ENCODE data around the gene DHCR7.

DHCR7 gene

GRCh38 chr11:71489311-71490043 is 41.3 kb upstream of the DHCR7 start:
- Histone ChIP-seq H3K9me2 (replicated peaks; ENCODE audit: control insufficient read depth, low read length) (no peaks in the 10 kb centered on the region), H3K27me3 (ENCODE audit: control insufficient read depth, low read length) (no peaks in the 10 kb centered on the region), H3K9me3 (ENCODE audit: control insufficient read depth, insufficient read depth, low read length) (no peaks in the 10 kb centered on the region), H3K4me2 (ENCODE audit: low read length) (no peak overlapping the region), H3K4me3 (ENCODE audit: low read length) (no peak overlapping the region), H4K20me1 (ENCODE audit: control insufficient read depth, insufficient read depth, low read depth, low read length) (no peaks in the 10 kb centered on the region), H3K27ac (ENCODE audit: low read depth, low read length) (no peak overlapping the region), H3K4me1 (ENCODE audit: control insufficient read depth, low read length) (no peaks in the 10 kb centered on the region), H3K36me3 (ENCODE audit: control insufficient read depth, low read length) (peaks cover 11% of the 10 kb centered on the region), H3K79me2 (ENCODE audit: control insufficient read depth, low read length) (no peaks in the 10 kb centered on the region), H3F3A (ENCODE audit: control insufficient read depth, insufficient read depth) (no peaks in the 10 kb centered on the region)
- TF ChIP-seq EZH2phosphoT487 (IDR thresholded peaks at IDR 0.05; ENCODE audit: borderline replicate concordance, low read length): no peak
- no peak for TF ChIP-seq CTCF (IDR thresholded peaks at IDR 0.05; ENCODE audit: low read depth, low read length, poor library complexity, severe bottlenecking)

GRCh38 chr11:71488681-71489270 is 40.6 kb upstream of the DHCR7 start:
- TF ChIP-seq CTCF (IDR thresholded peaks at IDR 0.05; ENCODE audit: low read depth, low read length, poor library complexity, severe bottlenecking) (no peak), EZH2phosphoT487 (IDR thresholded peaks at IDR 0.05; ENCODE audit: borderline replicate concordance, low read length) (no peak)
- H3K27ac ChIP-seq (ENCODE audit: low read depth, low read length): no peak overlapping the region
- H3K4me3 ChIP-seq (ENCODE audit: low read length): no peak overlapping the region

GRCh38 chr11:71486320-71486719 is 38.1 kb upstream of the DHCR7 start:
- peaks cover 34% of the 10 kb centered on the region for H3K36me3 ChIP-seq (ENCODE audit: control insufficient read depth, low read length)
- no peaks in the 10 kb centered on the region for H3F3A ChIP-seq (ENCODE audit: control insufficient read depth, insufficient read depth)
- no peaks in the 10 kb centered on the region for H3K9me3 ChIP-seq (ENCODE audit: control insufficient read depth, insufficient read depth, low read length)
- no peak overlapping the region for H3K4me3 ChIP-seq (ENCODE audit: low read length)
- no peaks in the 10 kb centered on the region for H3K4me1 ChIP-seq (ENCODE audit: control insufficient read depth, low read length)
- no peaks in the 10 kb centered on the region for H3K79me2 ChIP-seq (ENCODE audit: control insufficient read depth, low read length)
- no peaks in the 10 kb centered on the region for H4K20me1 ChIP-seq (ENCODE audit: control insufficient read depth, insufficient read depth, low read depth, low read length)
- TF ChIP-seq EZH2phosphoT487 (IDR thresholded peaks at IDR 0.05; ENCODE audit: borderline replicate concordance, low read length) (no peak), CTCF (IDR thresholded peaks at IDR 0.05; ENCODE audit: low read depth, low read length, poor library complexity, severe bottlenecking) (no peak)
- H3K9me2 ChIP-seq (replicated peaks; ENCODE audit: control insufficient read depth, low read length): no peaks in the 10 kb centered on the region
- H3K27ac ChIP-seq (ENCODE audit: low read depth, low read length): no peak overlapping the region
- H3K27me3 ChIP-seq (ENCODE audit: control insufficient read depth, low read length): no peaks in the 10 kb centered on the region
- no peak overlapping the region for H3K4me2 ChIP-seq (ENCODE audit: low read length)

More at GRCh38 chr11:71488681-71489270, 40.6 kb upstream of the DHCR7 start:
- Histone ChIP-seq H4K20me1 (ENCODE audit: control insufficient read depth, insufficient read depth, low read depth, low read length) (no peaks in the 10 kb centered on the region), H3K79me2 (ENCODE audit: control insufficient read depth, low read length) (no peaks in the 10 kb centered on the region), H3K9me2 (replicated peaks; ENCODE audit: control insufficient read depth, low read length) (no peaks in the 10 kb centered on the region), H3K36me3 (ENCODE audit: control insufficient read depth, low read length) (peaks cover 14% of the 10 kb centered on the region), H3K27me3 (ENCODE audit: control insufficient read depth, low read length) (no peaks in the 10 kb centered on the region), H3K4me1 (ENCODE audit: control insufficient read depth, low read length) (no peaks in the 10 kb centered on the region), H3K9me3 (ENCODE audit: control insufficient read depth, insufficient read depth, low read length) (no peaks in the 10 kb centered on the region), H3K4me2 (ENCODE audit: low read length) (no peak overlapping the region), H3F3A (ENCODE audit: control insufficient read depth, insufficient read depth) (no peaks in the 10 kb centered on the region)
